ENCODE measurements around the gene FEZ2.

FEZ2 gene

GRCh38 chr2:36515538-36515937 is 82.4 kb downstream of the FEZ2 start:
- DNase-seq (ENCODE audit: low read depth), result no peak
- no peak overlapping the region for H3K4me3 ChIP-seq (ENCODE audit: low read depth, low read length)
- TF ChIP-seq CTCF (IDR thresholded peaks at IDR 0.05; ENCODE audit: low read depth, low read length, missing control alignments), result no peak

GRCh38 chr2:36513661-36514060 is 84.3 kb downstream of the FEZ2 start:
- DNase-seq (ENCODE audit: low read depth), result no peak
- no peak for TF ChIP-seq CTCF (IDR thresholded peaks at IDR 0.05; ENCODE audit: low read depth, low read length, missing control alignments)
- H3K4me3 ChIP-seq (ENCODE audit: low read depth, low read length), result no peak overlapping the region

GRCh38 chr2:36512705-36513104 is 85.3 kb downstream of the FEZ2 start:
- H3K4me3 ChIP-seq (ENCODE audit: low read depth, low read length), result no peak overlapping the region
- no peak for TF ChIP-seq CTCF (IDR thresholded peaks at IDR 0.05; ENCODE audit: low read depth, low read length, missing control alignments)
- no peak for DNase-seq (ENCODE audit: low read depth)

- no peak for DNase-seq (ENCODE audit: low read depth)
- no peak overlapping the region for H3K4me3 ChIP-seq (ENCODE audit: low read depth, low read length)
- no peak for TF ChIP-seq CTCF (IDR thresholded peaks at IDR 0.05; ENCODE audit: low read depth, low read length, missing control alignments)
These were observed 85.9 kb downstream of the FEZ2 start for GRCh38 chr2:36511858-36512603.

GRCh38 chr2:36509075-36509474 is 88.9 kb downstream of the FEZ2 start:
- no peak for DNase-seq (ENCODE audit: low read depth)
- no peak for TF ChIP-seq CTCF (IDR thresholded peaks at IDR 0.05; ENCODE audit: low read depth, low read length, missing control alignments)

GRCh38 chr2:36507408-36507812 is 90.6 kb downstream of the FEZ2 start:
- H3K4me3 ChIP-seq (ENCODE audit: low read depth, low read length), result no peak overlapping the region
- peak; percentile 74 for TF ChIP-seq CTCF (IDR thresholded peaks at IDR 0.05; ENCODE audit: low read depth, low read length, missing control alignments)
- no peak for DNase-seq (ENCODE audit: low read depth)

More at GRCh38 chr2:36509075-36509474, 88.9 kb downstream of the FEZ2 start:
- no peak overlapping the region for H3K4me3 ChIP-seq (ENCODE audit: low read depth, low read length)

Data from GM12864 (cell line).